BE2C (cell line): Measurements from ENCODE around the gene ELAVL2.

Experiments used
- DNase-seq: peaks from one replicate; pipeline ENCODE4 v3.0.0-alpha.2; 2020
- H3K27me3 ChIP-seq: fragments of 250-450 bp; sonication (Bioruptor Pico); 2 replicates; pipeline ENCODE4 v1.5.1; 2020; ENCODE audit warnings: mild to moderate bottlenecking
- H3K36me3 ChIP-seq: fragments of 250-450 bp; sonication (Bioruptor Pico); 2 replicates; pipeline ENCODE4 v1.5.1; 2020; ENCODE audit warnings: mild to moderate bottlenecking
- H3K4me1 ChIP-seq: fragments of 250-450 bp; sonication (Bioruptor Pico); 2 replicates; pipeline ENCODE4 v1.5.1; 2020
- H3K4me3 ChIP-seq: 2 replicates; pipeline ENCODE4 v1.5.1; 2011; ENCODE audit warnings: low read depth, low read length
- H3K9me3 ChIP-seq: fragments of 250-450 bp; sonication (Bioruptor Pico); 2 replicates; pipeline ENCODE4 v1.5.1; 2020
- TF ChIP-seq, protein P1 (sequence below): IDR thresholded peaks from 2 replicates; pipeline ENCODE4 v1.5.1; 2012; ENCODE audit warnings: mild to moderate bottlenecking, low read depth, low read length

Gene ELAVL2

GRCh38 chr9:23814243-23814642, 11.8 kb downstream of the ELAVL2 start:
- Histone ChIP-seq H3K4me1 (no peaks in the 10 kb centered on the region), H3K9me3 (no peaks in the 10 kb centered on the region), H3K4me3 (no peak overlapping the region), H3K36me3 (no peaks in the 10 kb centered on the region), H3K27me3 (peaks cover 6% of the 10 kb centered on the region)
- TF ChIP-seq, protein P1, sequence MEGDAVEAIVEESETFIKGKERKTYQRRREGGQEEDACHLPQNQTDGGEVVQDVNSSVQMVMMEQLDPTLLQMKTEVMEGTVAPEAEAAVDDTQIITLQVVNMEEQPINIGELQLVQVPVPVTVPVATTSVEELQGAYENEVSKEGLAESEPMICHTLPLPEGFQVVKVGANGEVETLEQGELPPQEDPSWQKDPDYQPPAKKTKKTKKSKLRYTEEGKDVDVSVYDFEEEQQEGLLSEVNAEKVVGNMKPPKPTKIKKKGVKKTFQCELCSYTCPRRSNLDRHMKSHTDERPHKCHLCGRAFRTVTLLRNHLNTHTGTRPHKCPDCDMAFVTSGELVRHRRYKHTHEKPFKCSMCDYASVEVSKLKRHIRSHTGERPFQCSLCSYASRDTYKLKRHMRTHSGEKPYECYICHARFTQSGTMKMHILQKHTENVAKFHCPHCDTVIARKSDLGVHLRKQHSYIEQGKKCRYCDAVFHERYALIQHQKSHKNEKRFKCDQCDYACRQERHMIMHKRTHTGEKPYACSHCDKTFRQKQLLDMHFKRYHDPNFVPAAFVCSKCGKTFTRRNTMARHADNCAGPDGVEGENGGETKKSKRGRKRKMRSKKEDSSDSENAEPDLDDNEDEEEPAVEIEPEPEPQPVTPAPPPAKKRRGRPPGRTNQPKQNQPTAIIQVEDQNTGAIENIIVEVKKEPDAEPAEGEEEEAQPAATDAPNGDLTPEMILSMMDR, result no peak
- no peak for DNase-seq

DNA sequence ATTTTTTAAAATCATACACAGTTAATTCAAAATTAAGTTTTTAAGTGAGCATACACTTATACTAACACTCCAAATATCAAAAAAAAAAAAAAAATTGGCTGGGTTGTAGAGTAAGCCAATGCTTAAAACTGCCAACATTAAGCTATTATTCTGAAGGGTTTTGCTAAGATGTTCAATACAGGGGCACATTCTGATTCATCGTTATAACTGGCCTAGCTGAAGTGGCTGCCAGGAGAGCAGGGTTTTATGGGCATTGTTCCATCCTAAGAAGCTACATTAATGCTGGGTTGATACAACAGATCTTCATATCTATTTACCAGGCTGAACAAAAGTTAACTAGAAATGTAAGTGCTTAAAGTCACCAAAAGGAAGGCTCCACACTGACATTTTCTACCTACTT, 13.4 kb downstream of the ELAVL2 start:
- DNase-seq, result no peak
- H3K27me3 ChIP-seq, result no peaks in the 10 kb centered on the region
- H3K36me3 ChIP-seq, result no peaks in the 10 kb centered on the region
- TF ChIP-seq, protein P1, result no peak
- H3K9me3 ChIP-seq, result no peaks in the 10 kb centered on the region
- no peak overlapping the region for H3K4me3 ChIP-seq
- H3K4me1 ChIP-seq, result no peaks in the 10 kb centered on the region

DNA sequence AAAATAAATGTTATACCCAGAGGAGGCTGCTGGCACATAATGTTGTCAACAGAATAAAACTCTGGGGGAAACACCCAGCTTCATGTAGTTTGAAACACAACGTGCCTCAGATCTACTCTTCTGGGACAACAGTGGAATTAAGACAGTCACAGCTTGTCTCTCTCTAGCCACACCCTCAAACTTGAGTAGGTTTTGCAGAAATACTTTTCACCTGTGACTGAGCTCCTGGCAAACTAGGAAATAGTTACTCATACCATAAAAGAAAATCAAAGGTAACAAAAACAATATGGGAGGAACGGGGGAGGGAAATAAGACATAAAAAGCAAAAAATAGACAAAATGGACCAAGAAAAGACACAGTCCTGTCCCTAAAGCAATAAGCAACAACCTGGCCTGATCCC, 14.4 kb downstream of the ELAVL2 start:
- H3K36me3 ChIP-seq, result no peaks in the 10 kb centered on the region
- H3K4me1 ChIP-seq, result no peaks in the 10 kb centered on the region
- TF ChIP-seq, protein P1, result no peak
- no peaks in the 10 kb centered on the region for H3K9me3 ChIP-seq
- no peak overlapping the region for H3K4me3 ChIP-seq
- no peak for DNase-seq
- no peaks in the 10 kb centered on the region for H3K27me3 ChIP-seq

DNA sequence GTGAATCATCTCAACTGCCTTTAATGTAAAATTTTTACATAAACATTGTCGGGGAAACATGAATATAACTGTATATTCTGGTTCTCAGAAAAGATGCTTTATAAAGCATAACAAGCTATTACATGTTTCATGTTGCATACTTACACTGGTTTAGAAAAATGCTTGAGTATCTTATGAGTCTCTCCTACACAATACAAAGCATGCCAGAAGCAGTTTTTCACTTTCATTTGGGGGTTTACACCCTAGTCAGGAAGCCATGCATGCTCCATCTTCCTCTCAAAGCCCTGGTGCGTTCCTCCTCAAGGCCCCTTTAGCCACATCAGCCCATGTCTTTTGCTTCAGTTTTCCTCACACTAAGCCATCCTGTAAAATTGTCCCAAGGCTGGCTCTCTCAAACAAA, 22.8 kb downstream of the ELAVL2 start:
- no peaks in the 10 kb centered on the region for H3K27me3 ChIP-seq
- DNase-seq, result no peak
- H3K9me3 ChIP-seq, result no peaks in the 10 kb centered on the region
- no peaks in the 10 kb centered on the region for H3K4me1 ChIP-seq
- H3K36me3 ChIP-seq, result no peaks in the 10 kb centered on the region
- H3K4me3 ChIP-seq, result no peak overlapping the region
- TF ChIP-seq, protein P1, result no peak

DNA sequence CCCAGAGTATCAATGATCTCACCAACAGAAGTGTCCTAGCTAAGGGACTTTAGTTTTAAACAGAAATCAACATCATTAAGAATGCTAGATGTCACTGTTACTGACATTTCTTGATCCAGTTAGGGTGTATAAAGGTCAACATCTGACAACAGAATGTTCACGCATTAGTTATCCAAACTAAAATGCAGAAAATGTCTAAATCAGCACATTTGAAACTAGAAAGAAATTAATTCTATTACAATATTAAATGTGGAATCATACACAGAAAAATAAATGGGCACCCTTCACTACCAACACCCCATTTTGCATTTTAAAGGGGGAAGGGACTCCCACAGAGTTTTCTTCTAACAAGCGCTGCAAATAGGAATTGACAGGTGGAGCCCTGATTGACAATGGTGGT, 24.5 kb downstream of the ELAVL2 start:
- H3K4me1 ChIP-seq, result no peaks in the 10 kb centered on the region
- TF ChIP-seq, protein P1, result no peak
- H3K4me3 ChIP-seq, result no peak overlapping the region
- no peaks in the 10 kb centered on the region for H3K9me3 ChIP-seq
- H3K36me3 ChIP-seq, result no peaks in the 10 kb centered on the region
- DNase-seq, result no peak
- H3K27me3 ChIP-seq, result no peaks in the 10 kb centered on the region

- Histone ChIP-seq H3K36me3 (no peaks in the 10 kb centered on the region), H3K9me3 (no peaks in the 10 kb centered on the region), H3K4me1 (no peaks in the 10 kb centered on the region), H3K27me3 (no peaks in the 10 kb centered on the region), H3K4me3 (no peak overlapping the region)
- TF ChIP-seq, protein P1, result no peak
- no peak for DNase-seq
These were observed 26.5 kb downstream of the ELAVL2 start for GRCh38 chr9:23799521-23799920.
